HPDE6-E6E7 (cell line): ENCODE data around the gene PYDC2.

Experiments used
- DNase-seq: peaks from one replicate; pipeline ENCODE4 v3.0.0; 2011; ENCODE audit warnings: missing footprints; ENCODE audit errors: extremely low spot score

The PYDC2 gene

GRCh38 chr3:191461113-191461595 lies at the start of gene PYDC2:
Gene PYDC2 (plus strand): TSS chr3:191461163. CDS start chr3:191461163, 0 bp downstream.
- DNase-seq: no peak

GRCh38 chr3:191412759-191413158 lies 48.2 kb upstream of the PYDC2 start:
- DNase-seq: peak; percentile 46

DNA sequence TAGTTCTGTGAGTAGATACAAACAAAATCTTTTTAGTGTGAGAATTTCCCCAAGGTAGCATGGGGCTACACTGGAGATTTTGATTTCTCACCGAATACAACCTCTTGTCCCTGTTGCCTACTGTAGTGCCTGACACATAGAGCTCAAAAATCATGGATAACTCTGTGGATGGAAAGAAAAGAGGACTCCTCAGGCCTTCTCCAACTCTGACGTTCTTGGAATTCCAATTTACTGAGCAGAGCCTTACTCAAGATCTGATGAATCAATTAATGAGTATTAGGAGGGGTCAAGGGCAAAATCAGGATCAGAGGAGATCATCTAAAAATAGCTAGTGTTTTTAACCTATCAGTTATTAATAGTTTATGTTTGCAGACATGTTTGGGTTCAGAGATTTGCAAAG lies 46.7 kb upstream of the PYDC2 start:
- DNase-seq: no peak

DNA sequence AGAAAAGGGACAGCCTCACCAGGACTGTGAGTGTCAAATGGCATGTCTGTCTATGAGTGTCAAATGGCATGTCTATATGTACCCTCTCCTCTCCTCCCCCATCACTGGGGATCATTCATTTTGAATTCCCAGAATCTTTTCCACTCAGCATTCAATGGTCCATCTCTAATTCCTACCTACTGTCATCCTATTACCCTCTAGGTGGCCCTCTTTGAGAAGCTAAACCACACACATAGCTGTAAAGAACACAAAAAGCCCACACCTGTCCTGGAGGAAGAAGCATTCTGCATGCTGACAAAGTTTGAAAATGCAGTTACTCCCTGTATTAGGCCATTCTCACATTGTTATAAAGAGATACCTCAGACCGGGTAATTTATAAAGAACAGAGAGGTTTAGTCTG lies 46.2 kb upstream of the PYDC2 start:
- no peak for DNase-seq

- no peak for DNase-seq
Measured at GRCh38 chr3:191415566-191415965, 45.4 kb upstream of the PYDC2 start.

DNA sequence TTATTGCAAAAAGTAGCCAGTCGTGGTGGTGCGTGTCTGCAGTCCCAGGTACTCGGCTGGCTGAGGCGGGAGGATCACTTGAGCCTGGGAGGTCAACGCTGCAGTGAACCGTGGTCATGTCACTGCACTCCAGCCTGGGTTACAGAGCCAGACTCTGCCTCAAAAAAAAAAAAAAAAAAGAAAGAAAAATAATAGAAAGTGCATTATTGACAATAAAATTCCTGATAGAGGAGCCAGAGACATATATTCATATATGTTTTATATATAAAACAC lies 43.6 kb upstream of the PYDC2 start:
- DNase-seq: no peak

DNA sequence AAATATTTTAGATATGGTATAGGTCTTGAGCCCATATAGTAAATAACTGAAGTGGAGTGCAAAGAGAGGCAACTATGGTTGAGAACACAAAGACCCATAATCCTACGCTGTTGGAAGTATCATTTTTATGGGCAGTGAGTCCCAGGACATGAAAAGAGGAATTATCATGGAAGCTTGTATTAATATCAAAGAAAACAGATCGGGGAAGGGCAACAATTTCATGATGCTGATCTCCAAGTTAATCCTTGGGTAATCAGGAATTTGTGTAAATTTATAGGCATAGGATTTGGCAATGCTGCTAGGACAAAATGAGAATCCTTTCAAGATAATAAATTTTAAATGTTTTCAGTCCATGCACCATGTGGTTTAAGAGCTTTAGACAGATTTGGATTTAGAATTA lies 40.2 kb upstream of the PYDC2 start:
- no peak for DNase-seq

GRCh38 chr3:191424881-191425280 lies 36.1 kb upstream of the PYDC2 start:
- DNase-seq: no peak

DNA sequence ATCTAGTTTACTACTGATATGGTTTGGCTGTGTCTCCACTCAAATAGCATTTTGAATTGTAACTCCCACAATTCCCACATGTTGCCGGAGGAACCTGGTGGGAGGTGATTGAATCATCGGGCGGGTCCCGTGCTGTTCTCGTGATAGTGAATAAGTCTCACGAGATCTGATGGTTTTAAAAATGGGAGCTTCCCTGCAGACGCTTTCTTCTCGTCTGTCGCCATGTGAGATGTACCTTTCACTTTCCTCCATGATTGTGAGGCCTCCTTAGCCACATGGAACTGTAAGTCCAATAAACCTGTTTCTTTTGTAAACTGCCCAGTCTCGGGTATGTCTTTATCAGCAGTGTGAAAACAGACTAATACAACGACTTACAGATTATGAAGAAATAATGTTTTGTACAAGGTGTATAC lies 35.6 kb upstream of the PYDC2 start:
- DNase-seq: no peak

DNA sequence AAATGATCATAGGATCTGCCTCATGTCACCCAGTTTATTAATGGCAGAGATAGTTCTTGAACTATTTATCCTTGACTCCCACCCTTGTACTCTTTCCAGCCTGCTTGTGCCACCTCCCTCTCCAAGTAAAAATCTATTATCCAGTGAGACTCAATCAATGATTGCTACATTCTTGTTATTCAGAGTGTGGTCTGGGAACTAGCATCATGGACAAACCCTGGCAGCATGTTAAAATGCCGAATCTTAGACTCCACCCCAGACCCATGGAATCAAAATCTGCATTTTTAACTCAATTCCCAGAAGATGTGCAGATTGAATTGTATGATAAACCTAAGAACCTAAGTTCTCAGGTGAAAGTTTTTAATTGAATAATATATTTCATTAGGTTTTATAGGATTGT lies 34.7 kb upstream of the PYDC2 start:
- no peak for DNase-seq

DNA sequence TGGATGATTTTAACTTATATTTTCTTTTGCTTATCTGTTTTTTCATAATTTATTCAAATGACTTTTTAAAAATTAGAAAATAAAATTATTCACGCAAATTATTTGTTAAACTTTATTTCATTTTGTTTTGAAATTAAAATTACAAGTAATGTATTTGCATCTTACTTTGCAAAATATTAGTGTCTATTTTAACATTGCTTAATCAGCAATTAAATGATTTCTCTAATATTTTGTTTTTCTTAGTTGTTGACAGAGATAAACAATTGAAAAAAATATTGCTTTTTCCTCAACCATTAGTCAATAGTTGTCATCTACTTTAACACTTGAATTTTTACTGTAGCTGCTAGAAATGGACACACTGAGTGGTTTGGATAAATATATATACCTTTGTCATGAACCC lies 32.8 kb upstream of the PYDC2 start:
- no peak for DNase-seq

- no peak for DNase-seq
Measured at GRCh38 chr3:191430103-191430502, 30.9 kb upstream of the PYDC2 start.

- no peak for DNase-seq
Measured at GRCh38 chr3:191431160-191431822, 29.7 kb upstream of the PYDC2 start.

DNA sequence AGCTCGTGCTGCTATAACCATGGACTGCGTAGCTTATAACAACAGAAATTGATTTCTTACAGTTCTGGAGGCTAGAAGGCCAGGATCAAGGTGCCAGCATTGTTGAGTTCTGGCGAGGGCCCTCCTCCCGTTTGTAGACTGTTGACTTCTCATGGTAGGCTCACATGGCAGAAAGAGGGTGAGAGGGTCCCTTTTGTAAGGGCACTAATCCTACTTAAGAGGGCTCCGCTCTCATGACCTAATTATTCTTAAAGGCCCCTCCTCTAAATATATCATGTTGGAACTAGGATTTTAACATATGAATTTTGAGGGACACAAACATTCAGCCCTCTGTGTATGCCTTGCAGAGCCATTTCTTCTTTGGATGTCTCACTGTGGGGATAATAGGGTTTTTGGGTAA lies 28.8 kb upstream of the PYDC2 start:
- DNase-seq: no peak

DNA sequence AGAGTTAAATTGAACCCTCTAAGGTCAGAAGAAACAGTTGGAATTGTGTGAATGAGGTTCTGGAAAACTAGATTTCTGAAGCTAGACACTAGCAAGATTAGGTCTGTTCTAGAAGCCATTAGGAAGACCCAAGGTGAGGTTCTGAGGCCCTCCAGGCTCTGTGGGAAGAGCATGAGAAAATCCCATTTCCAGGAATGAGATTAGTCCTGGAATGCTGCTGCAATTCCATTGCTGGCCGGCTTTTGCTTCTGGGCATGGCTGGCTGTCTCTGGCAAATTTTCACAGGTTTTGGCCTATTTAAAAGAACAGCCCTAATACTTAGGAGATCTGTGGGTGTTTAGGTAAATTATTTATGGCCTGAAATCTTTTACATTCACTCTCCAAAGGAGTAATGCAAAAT lies 26.9 kb upstream of the PYDC2 start:
- DNase-seq: no peak

GRCh38 chr3:191435981-191436380 lies 25.0 kb upstream of the PYDC2 start:
- DNase-seq: no peak

DNA sequence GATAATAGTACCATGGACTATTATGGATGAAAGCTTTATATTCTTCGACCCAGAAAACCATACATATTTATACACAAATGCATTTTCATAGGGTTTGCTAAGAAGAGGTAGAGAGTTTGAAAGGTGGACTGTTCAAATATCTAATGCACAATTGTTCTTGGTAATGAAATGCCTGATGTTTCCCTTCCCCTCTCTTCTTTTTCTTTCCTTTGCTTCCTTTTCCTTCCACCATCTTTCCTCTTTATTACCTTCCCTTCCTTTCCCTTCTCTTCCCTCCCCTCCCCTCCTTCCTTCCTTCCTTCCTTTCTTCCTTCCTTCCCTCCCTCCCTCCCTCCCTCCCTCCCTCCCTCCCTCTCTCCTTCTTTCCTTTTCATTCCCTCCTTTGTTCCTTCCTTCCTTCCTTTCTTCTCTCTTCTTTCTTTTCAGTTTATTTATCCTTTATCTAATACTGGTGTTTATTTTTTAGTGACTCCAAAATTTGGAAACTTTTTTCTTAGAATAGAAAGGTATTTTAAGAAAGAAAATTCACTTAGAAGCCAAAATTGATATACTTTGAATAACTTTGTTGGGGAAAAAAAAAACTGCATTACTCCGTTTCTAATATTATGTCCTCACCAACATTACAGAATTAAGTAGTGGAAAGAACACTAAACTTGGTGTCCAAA lies 22.7 kb upstream of the PYDC2 start:
- DNase-seq: no peak

DNA sequence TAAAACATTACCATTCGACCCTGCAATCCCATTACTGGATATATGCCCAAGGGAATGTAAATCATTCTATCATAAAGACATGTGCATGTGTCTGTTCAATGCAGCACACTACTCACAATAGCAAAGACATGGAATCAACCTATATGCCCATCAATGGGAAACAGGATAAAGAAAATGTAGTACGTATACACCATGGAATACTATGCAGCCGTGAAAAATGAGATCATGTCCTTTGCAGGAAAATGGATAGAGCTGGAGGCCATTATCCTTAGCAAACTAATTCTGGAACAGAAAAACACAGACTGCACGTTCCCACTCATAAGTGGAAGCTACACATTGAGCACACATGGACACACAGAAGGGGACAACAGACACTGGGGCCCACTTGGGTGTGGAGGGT lies 20.4 kb upstream of the PYDC2 start:
- no peak for DNase-seq

- no peak for DNase-seq
Measured at GRCh38 chr3:191441687-191442086, 19.3 kb upstream of the PYDC2 start.

- no peak for DNase-seq
Measured at GRCh38 chr3:191444569-191444968, 16.4 kb upstream of the PYDC2 start.

GRCh38 chr3:191449256-191449655 lies 11.7 kb upstream of the PYDC2 start:
- DNase-seq: no peak

DNA sequence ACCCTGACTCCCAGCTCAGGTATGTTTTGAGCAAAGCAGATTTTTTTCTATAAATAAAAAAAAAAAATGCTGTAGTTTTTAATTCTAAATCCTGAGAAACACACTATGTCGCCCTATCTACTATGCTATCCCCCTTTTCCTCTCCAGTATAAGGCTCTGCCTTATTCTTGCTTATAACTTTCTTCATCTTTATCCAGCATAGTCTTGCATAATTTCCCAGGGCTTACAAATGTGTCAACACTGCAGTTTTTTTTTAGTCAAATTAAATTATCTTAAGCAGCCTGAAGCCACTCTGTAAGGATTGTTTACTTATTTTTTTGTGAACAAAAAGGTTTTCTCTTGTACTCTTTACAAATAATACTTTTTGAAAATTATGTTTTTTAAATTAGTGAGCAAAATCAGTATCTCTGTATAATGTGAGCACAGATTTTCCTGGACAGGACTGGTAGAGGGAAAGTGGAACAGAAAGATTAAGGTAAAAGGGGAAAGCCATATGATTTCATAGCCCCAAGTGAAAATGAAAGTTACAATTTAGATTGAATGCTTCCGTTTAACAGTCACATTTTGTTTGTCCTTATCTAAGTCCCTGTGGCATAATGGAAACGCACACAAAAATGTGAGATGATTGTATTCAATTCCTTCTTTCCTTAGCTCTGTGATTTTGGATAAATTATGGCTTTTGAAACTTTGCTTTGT lies 5.6 kb upstream of the PYDC2 start:
- no peak for DNase-seq

DNA sequence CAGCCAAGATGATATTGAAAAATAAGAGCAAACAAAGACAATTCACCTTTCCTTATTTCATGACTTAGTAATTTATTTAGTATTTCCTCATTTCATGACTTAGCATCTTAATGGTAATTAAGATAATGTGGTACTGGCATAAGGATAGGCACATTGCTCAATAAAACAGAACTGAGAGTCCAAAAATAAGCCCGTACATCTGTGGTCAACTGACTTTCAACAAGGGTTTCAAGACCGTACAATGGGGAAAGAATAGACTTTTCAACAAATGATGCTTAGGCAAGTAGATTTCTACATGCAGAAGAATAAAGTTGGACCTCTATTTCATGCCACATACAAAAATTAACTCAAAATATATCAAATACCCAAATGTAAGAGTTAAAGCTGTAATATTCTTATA lies 603 bp upstream of the PYDC2 start:
- no peak for DNase-seq
